ENCODE measurements around the gene HEXA.

HEXA gene

GRCh38 chr15:72319360-72319984 is 56.3 kb downstream of the HEXA start:
- peak; percentile 69 to 89 (median 80) for DNase-seq

DNA sequence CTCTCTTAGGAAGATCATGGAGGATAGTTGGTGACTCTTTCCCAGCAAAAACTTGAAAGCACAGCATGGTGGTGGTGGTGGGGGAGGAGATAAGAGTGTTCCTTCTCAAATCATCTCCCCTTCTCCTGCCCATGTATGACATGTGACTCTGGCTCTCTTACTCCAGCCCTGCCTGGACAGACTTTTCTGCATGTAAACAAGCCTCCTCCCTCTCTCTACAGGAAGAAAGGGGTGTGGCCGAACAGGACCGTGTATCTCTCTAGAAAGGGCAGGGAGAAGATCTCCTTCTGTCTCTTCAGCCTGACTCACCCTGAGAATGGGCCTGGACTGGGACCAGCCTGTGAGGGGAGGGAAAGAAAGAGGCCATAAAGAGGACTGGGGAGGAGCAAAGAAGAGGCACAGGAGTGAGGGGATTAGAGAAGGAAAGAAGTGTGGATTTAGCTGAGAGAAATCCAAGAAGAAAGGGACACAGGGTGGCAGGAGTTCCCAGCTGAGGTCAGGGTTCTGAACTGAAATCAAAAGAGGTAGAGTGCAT is 57.3 kb downstream of the HEXA start:
- DNase-seq: no peak

GRCh38 chr15:72315706-72316370 is 60.0 kb downstream of the HEXA start:
- peak; percentile 67 to 84 (median 76) for DNase-seq

GRCh38 chr15:72313881-72314280 is 61.9 kb downstream of the HEXA start:
- DNase-seq: no peak

- DNase-seq: no peak
These were observed 62.4 kb downstream of the HEXA start for GRCh38 chr15:72313448-72313840.

- DNase-seq: peak; percentile 76 to 83 (median 82)
These were observed 63.0 kb downstream of the HEXA start for GRCh38 chr15:72312605-72313447.

DNA sequence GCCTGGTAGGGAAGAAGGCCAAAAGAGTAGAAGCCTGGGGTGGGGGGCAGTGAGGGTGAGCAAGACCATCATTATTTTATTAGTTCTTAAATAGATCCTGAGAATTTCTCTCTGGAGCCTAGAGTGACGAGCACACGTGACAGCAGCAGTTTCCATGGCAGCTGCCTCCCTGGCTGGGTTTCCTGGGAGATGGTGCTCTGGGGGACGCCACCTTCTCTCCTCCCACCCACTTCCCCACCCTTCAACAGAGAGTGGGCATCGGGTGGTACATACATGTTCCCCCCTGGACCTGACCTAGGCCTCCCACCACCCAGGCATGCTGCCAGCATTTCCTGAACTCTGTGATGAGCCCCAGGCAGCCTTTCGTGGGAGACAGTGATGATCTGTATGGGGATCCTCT is 68.8 kb downstream of the HEXA start:
- DNase-seq: no peak

DNA sequence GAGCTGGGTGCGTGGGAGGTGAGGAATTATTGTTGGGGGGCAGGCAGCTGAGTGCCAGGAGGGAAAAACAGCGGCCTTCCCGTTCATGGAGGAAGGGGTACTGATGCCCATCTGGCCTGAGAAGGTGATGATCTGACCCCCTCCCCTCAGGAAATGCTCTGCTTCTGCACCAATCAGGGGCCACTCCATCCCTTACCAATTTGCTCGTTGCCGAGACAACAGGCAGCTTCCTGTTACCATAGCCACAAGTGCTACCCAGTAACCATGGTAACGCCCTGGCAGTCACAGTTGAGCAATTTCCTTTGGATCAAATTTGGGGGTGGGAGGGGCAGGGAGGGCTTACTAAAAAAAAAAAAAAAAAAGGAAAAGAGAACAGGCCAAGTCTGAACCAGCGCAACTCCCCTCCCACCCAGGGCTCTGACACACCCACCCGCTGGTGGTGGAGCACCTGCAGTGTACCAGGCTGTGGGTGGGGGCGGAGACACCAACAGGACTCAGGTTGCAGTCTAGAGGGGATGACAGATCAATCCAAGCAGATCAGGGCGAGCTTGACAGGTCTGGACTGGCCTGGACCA is 69.5 kb downstream of the HEXA start:
- DNase-seq: peak in 3 of 4 experiments; percentile 57 to 71 (median 64)

GRCh38 chr15:72304596-72304995 is 71.2 kb downstream of the HEXA start:
- no peak for DNase-seq

DNA sequence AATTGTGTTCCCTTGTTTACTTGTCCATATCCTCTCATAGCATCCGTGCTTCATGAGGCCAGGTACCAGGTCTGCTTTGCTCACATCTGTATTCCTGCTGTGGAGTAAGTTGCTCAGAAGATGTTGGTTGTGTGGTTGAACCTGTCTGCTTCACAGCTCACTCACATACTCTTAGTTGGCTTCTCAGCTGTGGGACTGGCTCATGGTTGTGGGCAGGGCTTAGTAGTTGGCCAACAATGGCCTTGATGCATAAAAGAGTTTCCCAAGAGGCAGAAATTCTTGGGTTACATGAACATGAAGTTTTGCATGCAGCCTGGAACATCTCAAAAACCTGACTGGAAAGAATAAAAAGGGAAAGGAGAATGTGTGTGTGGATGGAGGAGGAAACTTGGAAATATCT is 72.9 kb downstream of the HEXA start:
- no peak for DNase-seq
